Measurements from ENCODE around the gene PTX3.

DNA sequence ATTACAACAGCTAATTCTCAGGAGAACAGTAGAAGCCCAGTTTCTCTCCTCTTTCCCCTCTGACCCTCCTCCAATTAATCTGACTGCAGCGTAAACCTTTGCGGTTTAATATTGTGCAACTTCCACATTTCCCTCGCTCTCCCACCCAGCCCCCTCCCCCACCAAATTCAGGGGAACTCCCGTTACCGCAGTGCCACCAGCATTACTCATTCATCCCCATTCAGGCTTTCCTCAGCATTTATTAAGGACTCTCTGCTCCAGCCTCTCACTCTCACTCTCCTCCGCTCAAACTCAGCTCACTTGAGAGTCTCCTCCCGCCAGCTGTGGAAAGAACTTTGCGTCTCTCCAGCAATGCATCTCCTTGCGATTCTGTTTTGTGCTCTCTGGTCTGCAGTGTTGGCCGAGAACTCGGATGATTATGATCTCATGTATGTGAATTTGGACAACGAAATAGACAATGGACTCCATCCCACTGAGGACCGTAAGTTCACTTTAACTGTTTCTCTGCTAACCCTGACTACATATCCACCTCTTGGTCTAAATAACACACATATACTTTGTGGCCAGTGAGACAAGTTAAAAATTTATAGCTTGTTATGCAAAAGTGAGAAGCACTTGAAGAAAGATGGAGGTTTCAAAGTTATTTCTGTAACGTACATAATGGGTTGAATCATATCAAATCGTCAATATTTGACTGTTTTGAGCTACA is at the start of gene PTX3:
- TF ChIP-seq, protein P1, sequence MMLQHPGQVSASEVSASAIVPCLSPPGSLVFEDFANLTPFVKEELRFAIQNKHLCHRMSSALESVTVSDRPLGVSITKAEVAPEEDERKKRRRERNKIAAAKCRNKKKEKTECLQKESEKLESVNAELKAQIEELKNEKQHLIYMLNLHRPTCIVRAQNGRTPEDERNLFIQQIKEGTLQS (IDR thresholded peaks at IDR 0.05; ENCODE audit: borderline replicate concordance, extremely low read depth, low read depth, low read length), result no peak
- TF ChIP-seq, protein P2, sequence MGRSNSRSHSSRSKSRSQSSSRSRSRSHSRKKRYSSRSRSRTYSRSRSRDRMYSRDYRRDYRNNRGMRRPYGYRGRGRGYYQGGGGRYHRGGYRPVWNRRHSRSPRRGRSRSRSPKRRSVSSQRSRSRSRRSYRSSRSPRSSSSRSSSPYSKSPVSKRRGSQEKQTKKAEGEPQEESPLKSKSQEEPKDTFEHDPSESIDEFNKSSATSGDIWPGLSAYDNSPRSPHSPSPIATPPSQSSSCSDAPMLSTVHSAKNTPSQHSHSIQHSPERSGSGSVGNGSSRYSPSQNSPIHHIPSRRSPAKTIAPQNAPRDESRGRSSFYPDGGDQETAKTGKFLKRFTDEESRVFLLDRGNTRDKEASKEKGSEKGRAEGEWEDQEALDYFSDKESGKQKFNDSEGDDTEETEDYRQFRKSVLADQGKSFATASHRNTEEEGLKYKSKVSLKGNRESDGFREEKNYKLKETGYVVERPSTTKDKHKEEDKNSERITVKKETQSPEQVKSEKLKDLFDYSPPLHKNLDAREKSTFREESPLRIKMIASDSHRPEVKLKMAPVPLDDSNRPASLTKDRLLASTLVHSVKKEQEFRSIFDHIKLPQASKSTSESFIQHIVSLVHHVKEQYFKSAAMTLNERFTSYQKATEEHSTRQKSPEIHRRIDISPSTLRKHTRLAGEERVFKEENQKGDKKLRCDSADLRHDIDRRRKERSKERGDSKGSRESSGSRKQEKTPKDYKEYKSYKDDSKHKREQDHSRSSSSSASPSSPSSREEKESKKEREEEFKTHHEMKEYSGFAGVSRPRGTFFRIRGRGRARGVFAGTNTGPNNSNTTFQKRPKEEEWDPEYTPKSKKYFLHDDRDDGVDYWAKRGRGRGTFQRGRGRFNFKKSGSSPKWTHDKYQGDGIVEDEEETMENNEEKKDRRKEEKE (IDR thresholded peaks at IDR 0.05), result no peak
- TF ChIP-seq, protein P3, sequence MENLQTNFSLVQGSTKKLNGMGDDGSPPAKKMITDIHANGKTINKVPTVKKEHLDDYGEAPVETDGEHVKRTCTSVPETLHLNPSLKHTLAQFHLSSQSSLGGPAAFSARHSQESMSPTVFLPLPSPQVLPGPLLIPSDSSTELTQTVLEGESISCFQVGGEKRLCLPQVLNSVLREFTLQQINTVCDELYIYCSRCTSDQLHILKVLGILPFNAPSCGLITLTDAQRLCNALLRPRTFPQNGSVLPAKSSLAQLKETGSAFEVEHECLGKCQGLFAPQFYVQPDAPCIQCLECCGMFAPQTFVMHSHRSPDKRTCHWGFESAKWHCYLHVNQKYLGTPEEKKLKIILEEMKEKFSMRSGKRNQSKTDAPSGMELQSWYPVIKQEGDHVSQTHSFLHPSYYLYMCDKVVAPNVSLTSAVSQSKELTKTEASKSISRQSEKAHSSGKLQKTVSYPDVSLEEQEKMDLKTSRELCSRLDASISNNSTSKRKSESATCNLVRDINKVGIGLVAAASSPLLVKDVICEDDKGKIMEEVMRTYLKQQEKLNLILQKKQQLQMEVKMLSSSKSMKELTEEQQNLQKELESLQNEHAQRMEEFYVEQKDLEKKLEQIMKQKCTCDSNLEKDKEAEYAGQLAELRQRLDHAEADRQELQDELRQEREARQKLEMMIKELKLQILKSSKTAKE (IDR thresholded peaks at IDR 0.05; ENCODE audit: low read depth, poor library complexity, severe bottlenecking), result no peak
- no peak for TF ChIP-seq CTCF (IDR thresholded peaks at IDR 0.05 in 2 of 3, conservative IDR thresholded peaks at IDR 0.05 in 1 of 3; ENCODE audit: control insufficient read depth in 2 of 3, extremely low read depth in 1 of 3, insufficient read depth in 1 of 3, low read depth in 3 of 3, low read length in 3 of 3)
- TF ChIP-seq POLR2AphosphoS5 (IDR thresholded peaks at IDR 0.05; ENCODE audit: low read length), result no peak
- TF ChIP-seq HDGF (IDR thresholded peaks at IDR 0.05), result no peak
- TF ChIP-seq CHD1 (IDR thresholded peaks at IDR 0.05; ENCODE audit: low read depth, low read length), result no peak
- TF ChIP-seq BCL11A (IDR thresholded peaks at IDR 0.05; ENCODE audit: low read depth, low read length), result no peak
- no peak for TF ChIP-seq EZH2 (IDR thresholded peaks at IDR 0.05; ENCODE audit: borderline replicate concordance, control insufficient read depth, low read depth, low read length)
- no peak for TF ChIP-seq TCF7 (IDR thresholded peaks at IDR 0.05; ENCODE audit: borderline replicate concordance)
